Measurements from ENCODE around the gene MTHFD1L.
"Not testable (repeated sequence)": the region's sequence is repeated elsewhere in the genome, so short reads cannot be mapped to it uniquely, and the experiment has no call there.

Gene MTHFD1L

GRCh38 chr6:151101816-151102694, 236.6 kb downstream of the MTHFD1L start:
- no peak for DNase-seq

DNA sequence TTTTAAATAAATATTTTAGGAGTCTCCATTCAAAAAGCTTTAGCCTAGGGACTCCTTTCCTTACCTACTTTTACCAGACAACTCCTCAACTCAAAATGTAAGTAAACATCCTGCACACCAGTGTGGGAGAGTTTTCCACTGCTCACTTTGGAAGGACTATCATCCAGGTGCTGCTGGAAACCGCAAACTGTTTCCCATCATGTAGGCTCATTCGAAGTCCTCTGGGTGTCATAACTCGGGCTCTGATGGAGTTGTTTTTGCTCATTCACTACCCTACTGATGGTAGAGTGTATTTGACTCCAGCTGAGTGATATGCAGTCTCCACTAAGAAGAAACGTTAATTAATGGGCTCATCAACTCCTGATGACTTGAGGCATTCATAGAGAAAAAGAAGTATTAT, 237.8 kb downstream of the MTHFD1L start:
- DNase-seq, result no peak

GRCh38 chr6:151107897-151108427, 242.5 kb downstream of the MTHFD1L start:
- no peak for DNase-seq

DNA sequence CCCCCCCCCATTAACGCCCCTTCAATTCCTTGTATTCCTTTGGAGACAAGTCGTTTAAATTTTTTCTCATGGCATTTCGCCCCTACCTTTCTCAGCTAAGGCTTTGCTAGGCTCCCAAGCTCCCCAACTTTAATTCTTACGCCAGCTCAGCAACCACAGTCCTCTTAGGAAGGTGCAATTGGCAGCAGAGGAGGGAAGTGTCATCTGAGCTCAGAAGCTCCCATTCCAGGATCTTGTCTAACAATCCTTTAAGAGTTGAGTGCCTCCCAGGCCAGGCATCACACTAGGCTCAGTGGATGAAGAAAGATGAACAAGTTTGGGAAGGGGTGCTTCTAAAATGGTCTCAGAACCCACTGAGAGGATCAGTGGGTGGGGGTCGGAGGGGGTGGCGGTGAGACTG, 243.0 kb downstream of the MTHFD1L start:
- DNase-seq, result no peak

GRCh38 chr6:151109361-151109760, 243.9 kb downstream of the MTHFD1L start:
- DNase-seq, result no peak

DNA sequence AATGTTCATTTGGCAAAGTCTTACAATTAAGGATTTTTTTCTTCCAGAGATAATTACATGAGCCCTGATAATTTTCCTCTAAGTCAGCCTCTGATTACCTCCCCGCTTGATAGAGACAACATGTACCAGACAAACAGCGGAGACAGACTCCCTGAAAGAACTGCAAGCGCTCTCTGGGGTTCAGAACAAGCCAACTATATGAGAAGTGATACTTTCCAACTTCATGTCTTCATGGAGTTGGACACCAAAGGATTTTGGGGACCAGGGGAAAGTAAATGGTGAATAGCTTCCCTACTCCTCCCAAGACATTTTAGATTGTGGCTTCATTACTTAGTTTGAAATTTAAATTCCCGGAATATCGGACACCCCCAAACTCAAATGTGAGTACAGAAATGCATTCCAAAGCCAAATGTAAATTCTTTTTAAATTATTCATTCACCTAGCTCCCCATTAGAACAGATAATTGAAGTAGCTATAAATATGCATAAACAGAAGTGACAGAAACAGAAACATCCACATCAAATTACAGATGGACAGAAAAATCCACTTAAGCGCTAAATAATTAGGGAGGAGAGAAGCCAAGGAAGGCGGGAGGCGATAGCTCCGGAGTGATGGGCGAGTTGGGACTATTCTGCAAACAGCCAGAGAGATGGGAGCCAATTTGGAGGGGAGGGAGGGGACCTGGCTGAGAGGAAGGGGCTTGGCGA, 244.5 kb downstream of the MTHFD1L start:
- no peak for DNase-seq

GRCh38 chr6:151110576-151110905, 245.0 kb downstream of the MTHFD1L start:
- DNase-seq, result no peak

GRCh38 chr6:151111670-151112069, 246.2 kb downstream of the MTHFD1L start:
- DNase-seq, result no peak

DNA sequence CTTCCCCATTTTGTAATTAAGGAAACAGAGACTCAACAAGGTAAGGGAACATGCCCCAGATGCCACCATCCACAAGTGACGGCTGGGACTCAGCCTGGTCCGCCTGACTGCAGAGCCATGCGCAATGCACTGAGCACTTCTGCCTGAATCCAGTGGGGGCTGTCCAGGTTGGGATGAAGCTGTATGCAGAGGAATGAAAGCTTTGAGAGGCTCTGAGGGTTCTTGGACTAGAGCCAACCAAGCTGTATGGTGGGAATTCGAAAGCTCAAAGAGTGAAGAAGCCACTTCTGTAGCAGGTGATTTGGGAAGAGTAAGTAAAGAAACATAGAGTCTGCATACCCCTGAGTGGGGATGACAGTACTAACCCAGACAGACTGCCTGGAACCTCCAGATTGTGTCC, 246.6 kb downstream of the MTHFD1L start:
- no peak for DNase-seq

- DNase-seq, result not testable (repeated sequence)
These were observed 247.4 kb downstream of the MTHFD1L start for GRCh38 chr6:151112884-151113283.

- DNase-seq, result no peak
These were observed 248.1 kb downstream of the MTHFD1L start for GRCh38 chr6:151113641-151114040.

DNA sequence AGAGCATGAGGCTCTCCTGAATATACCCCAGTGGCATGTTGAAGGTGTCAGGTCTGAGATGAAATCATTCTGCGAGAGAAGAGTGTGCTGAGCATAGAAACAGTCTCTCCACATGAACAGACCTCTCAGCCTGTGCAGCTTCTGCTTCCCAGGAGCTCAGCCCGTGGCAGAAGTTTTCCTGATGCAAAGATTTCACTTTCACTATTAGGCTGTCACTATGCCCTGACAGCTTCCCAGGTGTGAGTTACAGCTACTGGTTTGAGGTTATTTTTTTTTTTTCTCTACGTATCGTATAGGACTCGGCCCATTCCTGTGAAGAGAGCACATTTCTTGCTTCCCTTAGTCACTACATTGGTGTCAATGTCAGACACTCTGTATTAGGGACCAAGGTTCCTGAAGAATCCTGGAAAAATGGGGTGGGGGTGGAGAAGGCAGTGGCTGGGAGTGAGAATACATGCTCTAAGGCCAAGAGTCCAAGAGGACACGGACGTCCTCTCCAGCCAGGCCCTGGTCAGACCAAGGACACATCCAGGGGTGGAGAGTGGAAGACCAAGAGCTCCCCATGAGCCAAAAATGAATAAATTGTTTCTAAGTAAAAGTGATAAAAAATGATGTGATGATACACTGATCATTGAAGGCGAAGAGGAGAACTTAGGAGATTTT, 253.1 kb downstream of the MTHFD1L start:
- DNase-seq, result no peak

- DNase-seq, result no peak
These were observed 254.5 kb downstream of the MTHFD1L start for GRCh38 chr6:151119823-151120524.

GRCh38 chr6:151121900-151122299, 256.4 kb downstream of the MTHFD1L start:
- DNase-seq, result no peak

DNA sequence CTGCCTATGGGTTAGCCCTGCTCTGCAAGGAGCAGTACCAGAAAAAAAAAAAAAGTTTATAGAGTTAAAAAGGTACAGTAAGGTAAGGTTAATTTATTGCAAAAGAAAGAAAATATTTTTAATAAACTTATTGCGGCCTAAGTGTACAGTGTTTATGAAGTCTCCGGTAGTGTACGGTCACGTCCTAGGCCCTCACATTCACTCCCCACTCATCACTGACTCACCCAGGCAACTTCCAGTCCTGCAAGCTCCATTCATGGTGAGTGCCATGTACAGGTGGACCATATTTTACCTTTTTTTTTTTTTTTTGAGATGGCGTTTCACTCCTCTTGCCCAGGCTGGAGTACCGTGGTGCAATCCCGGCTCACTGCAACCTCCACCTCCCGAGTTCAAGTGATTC, 258.1 kb downstream of the MTHFD1L start:
- DNase-seq, result not testable (repeated sequence)

- DNase-seq, result not testable (repeated sequence)
These were observed 259.7 kb downstream of the MTHFD1L start for GRCh38 chr6:151125242-151125641.

DNA sequence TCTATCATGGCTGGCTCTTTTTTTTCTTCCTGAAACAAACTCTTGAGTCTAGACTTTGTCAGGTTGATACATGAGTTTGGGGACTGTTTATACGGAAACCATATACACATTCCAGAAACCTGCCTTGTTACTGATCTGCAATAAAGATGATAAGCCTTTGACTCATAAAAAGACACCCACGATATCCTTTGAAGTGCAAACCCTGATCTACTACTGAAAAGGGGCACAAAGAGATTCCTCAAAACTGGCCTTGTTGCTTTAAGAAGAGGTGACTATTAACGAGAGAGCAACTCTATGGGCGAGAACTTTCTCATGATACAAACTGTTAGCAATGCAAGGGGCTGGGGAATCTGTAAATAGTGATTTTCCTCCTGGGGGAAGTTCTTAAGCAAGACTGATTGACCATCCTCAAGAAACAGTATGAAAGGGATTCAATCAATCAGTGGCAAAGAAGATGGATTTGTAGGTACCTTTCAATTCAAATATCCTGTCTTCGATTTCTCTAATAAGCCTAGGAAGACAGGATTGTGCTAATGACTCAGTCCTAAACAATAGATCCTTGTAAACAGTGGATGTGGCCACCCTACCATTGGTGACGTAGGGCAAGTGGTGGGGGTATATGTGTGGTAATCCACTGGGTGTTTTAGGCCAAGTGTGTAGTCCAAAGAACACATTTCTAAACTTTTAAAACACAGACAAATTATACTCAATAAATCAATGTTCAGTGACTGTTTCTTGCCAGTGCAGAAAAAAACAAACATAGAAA, 260.3 kb downstream of the MTHFD1L start:
- not testable (repeated sequence) for DNase-seq

DNA sequence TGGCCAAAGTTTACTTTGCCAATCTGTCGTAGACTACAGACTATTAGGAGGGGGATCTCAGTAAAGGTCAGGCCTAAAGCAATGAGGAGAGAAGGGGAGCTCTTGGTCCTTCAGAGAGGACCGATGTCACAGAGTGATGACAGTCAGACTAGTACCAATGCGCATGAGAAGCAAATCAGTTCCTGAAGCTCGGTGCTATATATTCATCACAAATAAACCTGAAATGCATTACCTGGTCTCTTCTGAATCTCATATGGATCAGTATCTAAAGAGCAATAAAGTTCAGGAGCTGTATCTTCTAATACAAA, 260.9 kb downstream of the MTHFD1L start:
- not testable (repeated sequence) for DNase-seq

- not testable (repeated sequence) for DNase-seq
These were observed 261.8 kb downstream of the MTHFD1L start for GRCh38 chr6:151127133-151127798.

GRCh38 chr6:151128763-151129370, 263.4 kb downstream of the MTHFD1L start:
- no peak for DNase-seq

- no peak for DNase-seq
These were observed 264.8 kb downstream of the MTHFD1L start for GRCh38 chr6:151130329-151130728.
